GM18951 (cell line): Measurements from ENCODE around the gene SOX6.

Experiments used
- POLR2A ChIP-seq: IDR thresholded peaks from 4 replicates; pipeline ENCODE4 v1.6.1; 2011; ENCODE audit warnings: mild to moderate bottlenecking; ENCODE audit not compliant: insufficient read length, insufficient read depth; ENCODE audit errors: extremely low read depth
- in situ Hi-C: fragments of 300-500 bp; cut with MboI; formaldehyde crosslinking; loops from one replicate; pipeline ENCODE4 v1.12.0; 2022; ENCODE audit warnings: low sequenced_read_pairs, mixed read lengths, inconsistent platforms; ENCODE audit not compliant: unreplicated experiment

SOX6 gene

DNA sequence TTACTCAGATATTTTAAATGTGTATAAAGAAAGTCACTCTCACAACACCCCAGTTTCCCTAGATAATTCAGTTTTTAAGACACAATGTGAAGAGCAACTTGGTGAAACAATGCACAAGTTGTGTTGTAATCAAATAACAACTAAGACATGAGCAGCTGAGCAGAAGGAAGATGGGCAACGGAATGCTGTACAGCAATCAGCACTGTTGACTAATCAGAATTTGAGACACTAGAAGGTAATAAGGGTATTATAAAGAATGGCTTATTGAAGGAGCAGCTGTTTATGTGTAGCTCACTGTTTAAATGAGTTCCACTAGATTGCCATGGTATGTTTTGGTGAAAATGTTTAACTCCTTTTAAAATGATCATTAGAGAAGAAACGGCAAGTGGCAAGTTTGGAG lies 60.1 kb downstream of the SOX6 start:
- no peak for TF ChIP-seq POLR2A
- in situ Hi-C loops = no loop called here

DNA sequence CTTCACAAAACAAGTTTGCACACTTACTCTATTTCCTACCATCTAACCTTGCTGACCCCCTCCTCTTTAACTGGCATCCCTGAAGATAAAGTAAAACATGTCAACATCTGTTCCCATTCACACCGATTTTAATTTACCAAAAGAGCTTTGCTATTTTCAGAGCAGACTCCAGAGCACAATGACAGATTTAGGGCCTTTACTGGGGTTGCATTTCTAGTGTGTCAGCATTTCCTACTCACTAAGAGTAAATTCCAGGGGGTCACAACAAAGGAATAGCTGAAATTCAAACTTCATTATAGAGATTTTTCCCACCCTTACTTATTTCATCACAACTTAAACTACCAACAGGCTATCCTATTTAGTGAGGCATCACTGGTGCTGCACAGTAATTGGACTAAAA lies 60.8 kb downstream of the SOX6 start:
- no peak for TF ChIP-seq POLR2A
- in situ Hi-C loops = no loop called here

DNA sequence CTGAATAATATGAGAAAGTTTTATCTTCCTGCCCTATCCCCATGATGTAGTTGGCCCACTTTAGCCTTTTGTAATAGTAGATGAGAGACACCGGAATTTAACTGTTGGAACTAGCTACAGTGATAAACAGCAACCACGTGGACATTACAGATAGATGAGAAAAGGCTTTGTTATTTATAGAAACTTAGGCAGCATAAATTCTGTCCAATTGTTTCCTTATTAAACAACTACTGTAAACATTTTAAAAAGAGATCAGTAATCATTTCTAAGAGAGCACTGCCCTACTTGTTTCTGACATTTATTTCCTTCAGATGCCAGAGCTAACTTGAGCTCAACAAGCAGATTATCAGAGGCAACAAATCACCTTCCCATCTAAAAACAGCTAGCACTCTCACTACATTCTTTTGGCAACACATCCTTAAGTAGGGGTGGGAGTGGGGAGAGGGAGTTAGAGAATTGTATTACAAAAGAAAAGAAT lies 63.1 kb downstream of the SOX6 start:
- no peak for TF ChIP-seq POLR2A
- in situ Hi-C loops = no loop called here

DNA sequence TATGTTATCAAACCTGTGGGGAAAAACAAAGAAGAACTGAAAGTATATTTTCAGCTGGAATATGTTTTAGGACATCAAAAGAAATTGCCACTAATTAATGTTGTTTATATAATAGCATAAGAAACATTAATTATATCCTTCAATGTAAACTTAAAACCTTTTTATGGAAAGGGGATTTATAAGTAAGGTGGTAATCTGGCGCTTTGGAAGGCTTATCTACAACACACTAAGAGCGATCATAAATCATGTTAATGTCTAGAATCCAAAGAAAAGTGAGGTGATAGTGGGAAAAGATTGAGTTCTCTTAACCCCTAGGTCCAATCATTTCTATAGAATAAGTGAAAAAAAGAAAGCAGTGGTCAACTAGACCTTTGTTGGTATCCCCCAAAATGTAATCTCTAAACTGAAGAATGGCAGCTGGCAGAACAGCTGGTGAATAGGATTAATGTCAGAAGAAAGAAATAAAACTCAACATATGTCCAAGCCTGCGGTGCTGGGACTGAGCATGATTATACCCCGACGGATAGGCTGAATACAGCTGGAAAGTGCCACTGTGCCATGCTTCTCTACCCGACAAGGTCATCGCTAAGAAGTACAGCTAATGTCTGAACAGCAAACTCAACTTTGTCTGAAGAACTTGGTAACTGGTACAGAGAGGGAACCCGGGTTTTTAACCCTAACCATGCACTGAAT lies 64.0 kb downstream of the SOX6 start:
- TF ChIP-seq POLR2A = no peak
- in situ Hi-C loops = no loop called here

DNA sequence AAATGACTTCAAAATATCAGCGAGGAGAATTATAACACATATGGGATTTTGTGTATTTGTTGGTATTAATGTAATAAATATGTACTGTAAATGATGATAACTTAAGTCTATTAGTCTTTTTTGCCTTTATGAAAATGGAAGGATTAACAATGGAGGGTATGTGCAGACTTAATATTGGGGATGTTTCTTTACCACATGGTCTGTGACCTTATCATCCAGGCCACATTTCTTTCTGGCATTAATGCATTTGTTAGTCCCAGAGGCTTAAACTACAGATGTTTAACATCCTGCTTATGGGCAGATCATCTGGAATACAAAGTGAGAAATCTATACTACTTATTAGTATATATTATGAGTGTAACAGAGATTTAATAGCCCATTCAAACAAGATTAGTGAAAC lies 64.6 kb downstream of the SOX6 start:
- in situ Hi-C loops = no loop called here
- no peak for TF ChIP-seq POLR2A

DNA sequence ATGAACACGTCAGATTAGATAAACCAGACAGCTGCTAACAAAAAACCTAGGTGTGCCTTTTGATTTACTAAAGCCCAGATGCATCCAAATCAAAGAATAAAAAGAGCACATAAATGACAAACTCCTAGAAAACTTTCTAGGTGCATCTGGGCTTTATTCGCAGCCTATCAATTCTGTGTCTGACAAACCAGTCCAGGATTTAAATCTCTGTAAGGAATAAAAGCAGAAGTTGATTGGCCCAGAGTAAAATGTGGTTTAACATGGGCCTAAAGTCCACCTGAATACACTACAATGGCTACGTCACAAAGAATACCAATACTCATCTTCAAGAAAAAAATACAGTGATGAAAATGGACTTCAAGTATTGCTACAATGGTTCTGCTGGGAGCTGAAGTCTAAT lies 66.8 kb downstream of the SOX6 start:
- in situ Hi-C loops = no loop called here

DNA sequence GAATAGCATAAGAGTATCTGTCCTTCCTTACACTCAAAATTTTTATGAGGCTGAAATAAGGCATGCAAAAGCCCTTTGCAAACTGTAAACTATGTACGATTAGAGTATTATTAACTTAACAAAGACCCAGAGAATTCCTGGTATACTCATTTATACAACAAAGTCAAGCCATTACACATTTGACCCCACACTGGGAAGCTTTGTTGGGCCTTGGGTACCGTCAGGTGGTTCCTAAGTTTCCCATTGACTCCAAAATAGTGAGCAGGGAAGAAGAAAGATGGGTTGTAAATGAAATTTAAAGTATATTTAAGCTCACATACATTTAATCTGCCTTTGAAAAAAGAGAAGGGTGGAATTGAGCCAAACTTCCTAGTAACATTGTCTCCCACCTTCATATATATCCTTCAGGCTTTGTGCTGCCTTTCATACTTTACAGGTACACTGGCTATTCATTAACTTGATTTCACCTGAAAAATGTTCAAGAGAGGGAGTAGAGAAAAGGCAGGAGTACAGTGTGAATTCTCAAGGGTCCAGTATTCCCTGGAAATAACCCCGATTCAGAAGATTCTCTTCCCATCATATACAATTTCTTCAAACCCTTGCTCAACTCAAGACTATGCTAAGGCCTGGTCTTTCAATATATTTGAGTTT lies 68.6 kb downstream of the SOX6 start:
- TF ChIP-seq POLR2A = no peak
- in situ Hi-C loops = no loop called here

More for the DNA sequence above, 66.8 kb downstream of the SOX6 start:
- TF ChIP-seq POLR2A = no peak

DNA sequence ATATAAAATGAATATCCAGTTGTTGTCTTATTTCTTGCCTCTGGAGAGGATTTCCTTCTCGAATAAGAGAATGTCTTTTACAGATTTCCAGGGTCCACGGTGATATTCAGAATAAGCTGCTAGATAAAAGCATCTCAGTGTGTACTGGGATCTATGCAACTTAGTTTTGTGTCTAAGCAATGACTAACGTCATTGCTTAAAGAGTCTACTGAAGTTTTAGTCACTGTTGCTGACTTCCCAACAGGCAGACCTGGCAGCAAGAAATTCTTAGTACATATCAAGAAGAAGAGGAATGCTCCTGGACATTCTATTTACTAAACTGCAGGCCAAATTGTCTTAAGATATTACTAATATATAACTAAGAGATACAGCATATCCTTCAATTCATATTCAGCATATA lies 70.3 kb downstream of the SOX6 start:
- in situ Hi-C loops = no loop called here

DNA sequence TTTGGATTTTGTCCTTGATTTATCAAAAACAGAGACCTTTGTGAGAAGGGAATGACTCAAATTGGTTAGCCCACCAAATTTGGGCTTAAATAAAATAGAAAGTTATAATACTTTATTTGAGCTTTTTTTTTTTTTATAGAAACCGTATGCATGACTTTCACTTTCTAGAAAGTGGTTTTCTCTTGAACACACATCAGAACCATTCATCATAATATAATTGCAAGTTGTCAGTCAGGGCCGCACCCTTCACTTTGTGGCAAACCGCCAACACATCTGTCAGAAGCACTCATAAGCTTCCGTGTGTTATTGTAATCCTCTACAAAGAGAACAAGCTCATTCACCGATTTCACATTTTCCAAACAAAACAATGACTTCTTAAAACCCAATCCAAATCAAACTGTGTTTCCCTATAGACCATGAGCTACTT lies 76.1 kb downstream of the SOX6 start:
- in situ Hi-C loops = no loop called here
- TF ChIP-seq POLR2A = no peak

More for the DNA sequence above, 70.3 kb downstream of the SOX6 start:
- no peak for TF ChIP-seq POLR2A

DNA sequence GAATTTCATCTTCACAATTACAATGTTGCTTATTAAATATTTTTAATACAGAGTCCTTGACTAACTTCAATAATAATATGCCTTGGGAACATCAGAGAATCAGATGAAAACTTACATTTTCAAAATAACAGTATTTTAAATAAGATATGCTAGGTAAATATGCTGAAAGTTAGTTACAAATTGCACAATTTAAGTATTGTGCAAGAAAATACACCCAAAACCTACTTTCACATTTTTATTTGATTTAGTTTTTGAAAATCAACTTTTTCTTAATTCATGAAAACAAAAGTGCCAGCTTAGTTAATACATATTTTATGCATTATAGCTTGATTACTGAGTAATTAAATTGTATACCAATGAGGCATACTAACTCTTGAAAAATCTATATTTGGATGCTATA lies 76.8 kb downstream of the SOX6 start:
- in situ Hi-C loops = no loop called here

DNA sequence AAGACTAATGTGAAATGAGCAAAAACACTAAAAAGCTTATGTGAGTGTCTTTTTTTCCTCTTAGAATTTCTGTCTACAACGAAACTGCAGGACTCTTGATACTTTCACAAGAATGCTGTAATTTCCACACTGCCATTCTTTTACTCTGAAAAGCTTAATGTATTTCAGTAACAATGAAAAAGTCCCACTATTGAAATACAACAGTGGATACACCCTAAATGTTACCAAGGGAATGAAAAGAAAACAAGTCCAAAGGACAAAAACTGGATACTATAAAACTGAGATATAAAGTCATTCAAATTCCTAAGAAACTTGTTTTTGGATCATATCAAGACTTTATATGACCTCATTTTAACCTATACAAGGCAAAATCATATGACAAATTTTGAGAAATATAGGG lies 77.4 kb downstream of the SOX6 start:
- in situ Hi-C loops = no loop called here

More for the DNA sequence above, 76.8 kb downstream of the SOX6 start:
- no peak for TF ChIP-seq POLR2A

DNA sequence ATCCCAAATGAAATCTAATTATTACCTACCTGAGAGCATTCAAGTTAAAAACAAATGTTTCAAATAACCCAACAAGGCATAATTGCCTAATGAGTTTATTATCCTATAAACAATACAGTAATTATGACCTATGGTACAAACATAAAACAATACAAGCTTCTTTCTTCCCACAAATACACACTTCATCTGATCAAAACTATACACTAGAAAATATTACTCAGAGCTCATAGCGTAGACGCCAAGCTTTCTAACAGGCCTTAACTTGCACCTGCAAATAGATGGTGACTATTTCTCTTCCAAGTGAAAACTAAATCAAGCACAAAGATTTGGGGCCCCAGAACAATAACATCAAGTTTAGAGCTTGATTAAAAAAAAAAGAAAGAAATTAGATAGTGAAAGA lies 78.1 kb downstream of the SOX6 start:
- TF ChIP-seq POLR2A = no peak
- in situ Hi-C loops = no loop called here

More for the DNA sequence above, 77.4 kb downstream of the SOX6 start:
- TF ChIP-seq POLR2A = no peak

DNA sequence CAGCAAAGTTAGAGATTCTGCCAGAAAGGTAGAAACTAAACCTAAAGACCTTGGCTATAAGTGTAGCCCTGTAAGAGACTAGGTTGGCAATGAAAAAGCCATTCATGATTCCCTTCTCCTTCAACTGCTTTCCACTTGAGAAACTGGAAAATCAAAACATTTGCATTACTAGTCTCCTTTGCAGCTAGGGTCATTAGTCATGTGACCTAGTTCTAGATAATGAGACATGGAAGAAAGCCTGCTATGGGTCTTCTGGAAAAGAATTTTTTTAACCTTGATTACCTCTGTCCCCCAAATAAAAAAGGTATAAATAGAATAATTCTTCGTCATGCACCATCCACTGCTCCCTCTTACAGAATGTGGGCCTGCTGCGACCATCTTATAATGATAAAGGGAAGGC lies 80.1 kb downstream of the SOX6 start:
- no peak for TF ChIP-seq POLR2A
- in situ Hi-C loops = no loop called here

DNA sequence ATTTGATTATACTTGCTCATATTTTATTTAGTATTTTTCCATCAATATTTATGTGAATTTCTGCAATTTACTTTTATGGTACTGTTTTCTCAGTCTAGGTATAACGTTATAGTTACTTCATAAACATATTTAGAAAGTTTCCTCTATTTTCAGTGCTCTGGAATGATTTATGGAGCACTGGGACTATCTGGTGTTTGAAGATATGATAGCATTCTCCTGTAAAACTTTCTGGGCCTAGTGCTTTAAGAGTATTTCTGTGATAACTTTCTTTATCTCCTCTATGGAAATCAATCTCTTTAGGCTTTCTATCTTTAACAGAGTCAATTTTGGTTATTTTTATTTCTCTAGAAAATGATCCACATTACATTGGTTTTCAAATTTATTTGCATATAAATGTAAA lies 85.1 kb downstream of the SOX6 start:
- TF ChIP-seq POLR2A = no peak
- in situ Hi-C loops = no loop called here
